A204.1 (cell line): ENCODE data around the gene PMEL.
A peak's percentile ranks its signal among the peaks of the same experiment; 100 is the strongest.
"Not testable (repeated sequence)": the region's sequence is repeated elsewhere in the genome, so short reads cannot be mapped to it uniquely, and the experiment has no call there.

Experiments
- FAIRE-seq: peaks from 2 replicates; lab custom pipeline; 2012; peaks lifted over from hg19 to GRCh38; lab: Jason Lieb, UNC

The PMEL gene

GRCh38 chr12:55940065-55940732, 25.6 kb downstream of the PMEL start:
- FAIRE-seq: no peak

- no peak for FAIRE-seq
Observed at GRCh38 chr12:55938826-55939501, 26.9 kb downstream of the PMEL start.

- no peak for FAIRE-seq
Observed at GRCh38 chr12:55937981-55938380, 27.9 kb downstream of the PMEL start.

- FAIRE-seq: no peak
Observed at GRCh38 chr12:55935738-55936151, 30.1 kb downstream of the PMEL start.

- no peak for FAIRE-seq
Observed at GRCh38 chr12:55934773-55935172, 31.1 kb downstream of the PMEL start.

- no peak for FAIRE-seq
Observed at GRCh38 chr12:55933799-55934742, 31.8 kb downstream of the PMEL start.

- FAIRE-seq: no peak
Observed at GRCh38 chr12:55933169-55933798, 32.6 kb downstream of the PMEL start.

GRCh38 chr12:55932551-55932910, 33.3 kb downstream of the PMEL start:
- no peak for FAIRE-seq

GRCh38 chr12:55931780-55932550, 33.9 kb downstream of the PMEL start:
- no peak for FAIRE-seq

GRCh38 chr12:55931317-55931779, 34.5 kb downstream of the PMEL start:
- FAIRE-seq: no peak

GRCh38 chr12:55930771-55931316, 35.0 kb downstream of the PMEL start, which contains the start of gene DGKA:
TSS of gene DGKA (plus strand) at chr12:55931162. CDS start at chr12:55936504, 5,342 bp downstream.
- FAIRE-seq: no peak

GRCh38 chr12:55929306-55929791, 36.5 kb downstream of the PMEL start:
- FAIRE-seq: no peak

- FAIRE-seq: no peak
Observed at GRCh38 chr12:55927588-55928502, 38.0 kb downstream of the PMEL start, which contains the start of gene PYM1. TSS of gene PYM1 (minus strand) at chr12:55927894. CDS start at chr12:55927761, 133 bp downstream.

GRCh38 chr12:55926738-55927587, 38.9 kb downstream of the PMEL start:
- peak; percentile 71 for FAIRE-seq

- FAIRE-seq: no peak
Observed at GRCh38 chr12:55925870-55926737, 39.7 kb downstream of the PMEL start.

- no peak for FAIRE-seq
Observed at GRCh38 chr12:55925371-55925770, 40.5 kb downstream of the PMEL start.

GRCh38 chr12:55923648-55924047, 42.2 kb downstream of the PMEL start:
- FAIRE-seq: not testable (repeated sequence)

GRCh38 chr12:55922126-55922525, 43.7 kb downstream of the PMEL start:
- FAIRE-seq: no peak
